OCI-LY7 (cell line): ENCODE results near the gene SLC26A8. TPM values are rescaled to one million over a fixed set of nuclear protein-coding genes. Genes with fewer than 3 reads are reported as not detected.

Experiments
- BruUV-seq: library from RNA; stranded (reverse); fragments of 400-500 nt; replicated peaks from 2 replicates; lab custom pipeline; 2021; lab: Mats Ljungman, UMichigan
- CTCF ChIA-PET: fragments of 300-600 bp; sonication (Branson Sonifier 250); formaldehyde crosslinking; loops from one replicate; lab custom pipeline; 2022; ENCODE audit warnings: antibody characterized with exemption; ENCODE audit not compliant: unreplicated experiment; lab: Charles Lee
- POLR2A ChIA-PET: fragments of 300-600 bp; sonication (Branson Sonifier 250); formaldehyde crosslinking; loops from one replicate; lab custom pipeline; 2022; ENCODE audit warnings: antibody characterized with exemption; lab: Charles Lee
- DNase-seq: peaks from one replicate; pipeline ENCODE4 v3.0.0-alpha.2; 2015; ENCODE audit warnings: low spot score
- H2AFZ ChIP-seq: fragments of 200-600 bp; sonication (generic), shearing (Covaris generic); 2 replicates; pipeline ENCODE4 v1.6.1; 2014; ENCODE audit warnings: mild to moderate bottlenecking, antibody characterized with exemption, low read length, moderate library complexity
- H3K27ac ChIP-seq: fragments of 200-600 bp; sonication (generic); 2 replicates; pipeline ENCODE4 v1.5.1; 2014; ENCODE audit warnings: mixed run types, low read depth, mild to moderate bottlenecking, moderate library complexity, low read length, inconsistent platforms; ENCODE audit not compliant: poor library complexity, severe bottlenecking
- H3K36me3 ChIP-seq: fragments of 200-600 bp; sonication (generic); 2 replicates; pipeline ENCODE4 v1.6.1; 2014; ENCODE audit warnings: mild to moderate bottlenecking, antibody characterized with exemption, low read length, moderate library complexity, mixed read lengths; ENCODE audit not compliant: insufficient read depth
- H3K4me1 ChIP-seq: fragments of 200-600 bp; sonication (generic); 2 replicates; pipeline ENCODE4 v1.5.1; 2014; ENCODE audit warnings: mild to moderate bottlenecking, low read length; ENCODE audit not compliant: insufficient read depth, poor library complexity, severe bottlenecking
- H3K4me2 ChIP-seq: fragments of 200-600 bp; sonication (generic); 2 replicates; pipeline ENCODE4 v1.6.1; 2014; ENCODE audit warnings: mild to moderate bottlenecking, low read length
- H3K4me3 ChIP-seq: fragments of 200-600 bp; sonication (generic); 2 replicates; pipeline ENCODE4 v1.5.1; 2014; ENCODE audit warnings: mild to moderate bottlenecking, low read depth, low read length; ENCODE audit not compliant: poor library complexity, severe bottlenecking
- H3K79me2 ChIP-seq: fragments of 200-600 bp; sonication (generic); 2 replicates; pipeline ENCODE4 v1.6.1; 2016; ENCODE audit warnings: low read depth, mild to moderate bottlenecking, low read length, moderate library complexity, mixed read lengths; ENCODE audit not compliant: insufficient read depth
- H3K9me2 ChIP-seq: fragments of 200-600 bp; sonication (generic); 2 replicates; pipeline ENCODE4 v1.6.1; 2016; ENCODE audit warnings: mild to moderate bottlenecking, low read length, mixed read lengths; ENCODE audit not compliant: insufficient read depth
- H3K9me3 ChIP-seq: fragments of 200-600 bp; sonication (generic); 2 replicates; pipeline ENCODE4 v1.6.1; 2014; ENCODE audit warnings: mild to moderate bottlenecking, mixed run types, low read length, mixed read lengths
- H4K20me1 ChIP-seq: fragments of 200-600 bp; sonication (generic); 2 replicates; pipeline ENCODE4 v1.6.1; 2014; ENCODE audit warnings: mild to moderate bottlenecking, antibody characterized with exemption, low read length, moderate library complexity, mixed read lengths; ENCODE audit not compliant: insufficient read depth
- CTCF ChIP-seq: fragments of 200-600 bp; sonication (generic); conservative IDR thresholded peaks from 2 replicates; pipeline ENCODE4 v1.5.1; 2014; ENCODE audit warnings: mild to moderate bottlenecking, antibody characterized with exemption, low read length, moderate library complexity, mixed read lengths
- EZH2phosphoT487 ChIP-seq: fragments of 200-600 bp; sonication (generic); IDR thresholded peaks from 2 replicates; pipeline ENCODE4 v1.6.1; 2018; ENCODE audit warnings: low read depth, borderline replicate concordance, mild to moderate bottlenecking, mixed run types, antibody characterized with exemption, low read length, moderate library complexity, mixed read lengths
- intact Hi-C: fragments of 100-400 bp; cut with micrococcal nuclease; formaldehyde crosslinking; loops from one replicate; pipeline ENCODE4 v1.10.0; 2022; ENCODE audit not compliant: unreplicated experiment
- total RNA-seq, 2 experiments: library from RNA; depleted of rRNA in 1 of 2; stranded (reverse); fragments of >200 nt in 1 of 2; shearing (Covaris generic) in 1 of 2; gene quantifications; 2 replicates each; pipeline ENCODE4 v1.2.3, GENCODE V29; 2014 to 2022

SLC26A8 gene
- total RNA-seq, 2 experiments from 2014 or later = not detected

- Histone ChIP-seq H3K4me1 (no peaks in the 10 kb centered on the region), H2AFZ (no peak overlapping the region), H3K9me2 (no peaks in the 10 kb centered on the region), H3K9me3 (no peaks in the 10 kb centered on the region), H4K20me1 (no peaks in the 10 kb centered on the region), H3K79me2 (no peaks in the 10 kb centered on the region), H3K36me3 (no peaks in the 10 kb centered on the region), H3K27ac (no peak overlapping the region), H3K4me2 (no peak overlapping the region), H3K4me3 (no peak overlapping the region)
- CTCF ChIA-PET = no interaction called here
- intact Hi-C loops = no loop called here
- TF ChIP-seq CTCF = no peak
- TF ChIP-seq EZH2phosphoT487 = no peak
- DNase-seq = no peak
- POLR2A ChIA-PET = no interaction called here
- no TSS peak for BruUV-seq
These were observed 47.1 kb downstream of the SLC26A8 start for GRCh38 chr6:35977308-35977707.

GRCh38 chr6:35973670-35974222, 50.7 kb downstream of the SLC26A8 start:
- DNase-seq = no peak
- intact Hi-C loops = no loop called here
- no peaks in the 10 kb centered on the region for H3K9me3 ChIP-seq
- H3K27ac ChIP-seq = no peak overlapping the region
- no peak overlapping the region for H2AFZ ChIP-seq
- no TSS peak for BruUV-seq
- CTCF ChIA-PET = no interaction called here
- H3K4me3 ChIP-seq = no peak overlapping the region
- POLR2A ChIA-PET = no interaction called here
- H3K4me2 ChIP-seq = no peak overlapping the region
- TF ChIP-seq CTCF (no peak), EZH2phosphoT487 (no peak)
- no peaks in the 10 kb centered on the region for H4K20me1 ChIP-seq
- H3K4me1 ChIP-seq = no peaks in the 10 kb centered on the region
- no peaks in the 10 kb centered on the region for H3K9me2 ChIP-seq
- no peaks in the 10 kb centered on the region for H3K79me2 ChIP-seq
- H3K36me3 ChIP-seq = no peaks in the 10 kb centered on the region

- POLR2A ChIA-PET = no interaction called here
- no peaks in the 10 kb centered on the region for H3K4me1 ChIP-seq
- H3K4me3 ChIP-seq = no peak overlapping the region
- no peak overlapping the region for H3K27ac ChIP-seq
- H2AFZ ChIP-seq = no peak overlapping the region
- no peak for TF ChIP-seq EZH2phosphoT487
- no peak for TF ChIP-seq CTCF
- no peaks in the 10 kb centered on the region for H4K20me1 ChIP-seq
- H3K9me3 ChIP-seq = no peaks in the 10 kb centered on the region
- CTCF ChIA-PET = no interaction called here
- no peak for DNase-seq
- intact Hi-C loops = no loop called here
- H3K36me3 ChIP-seq = no peaks in the 10 kb centered on the region
- no peak overlapping the region for H3K4me2 ChIP-seq
- no TSS peak for BruUV-seq
- H3K9me2 ChIP-seq = no peaks in the 10 kb centered on the region
- H3K79me2 ChIP-seq = no peaks in the 10 kb centered on the region
These were observed 51.7 kb downstream of the SLC26A8 start for GRCh38 chr6:35972471-35973367.
